Brain microvascular endothelial cell (primary cell): Measurements from ENCODE around the gene PTPRR.
A peak's percentile ranks its signal among the peaks of the same experiment; 100 is the strongest.

Experiments used
- DNase-seq: peaks from one replicate; pipeline ENCODE4 v3.0.0-alpha.2; 2020
- H3K27ac ChIP-seq: fragments of 250-450 bp; sonication (Bioruptor Pico); 2 replicates; pipeline ENCODE4 v1.5.1; 2020; ENCODE audit warnings: mild to moderate bottlenecking, moderate library complexity
- H3K27me3 ChIP-seq: fragments of 250-450 bp; sonication (Bioruptor Pico); replicated peaks from 2 replicates; pipeline ENCODE4 v1.5.1; 2020; ENCODE audit warnings: mild to moderate bottlenecking
- H3K36me3 ChIP-seq: fragments of 250-450 bp; sonication (Bioruptor Pico); replicated peaks from 2 replicates; pipeline ENCODE4 v1.5.1; 2020; ENCODE audit warnings: mild to moderate bottlenecking
- H3K4me3 ChIP-seq: 2 replicates; pipeline ENCODE4 v1.5.1; 2011; ENCODE audit warnings: low read depth, mild to moderate bottlenecking, control low read depth, low read length, moderate library complexity
- CTCF ChIP-seq: IDR thresholded peaks from 2 replicates; pipeline ENCODE4 v1.5.1; 2011; ENCODE audit warnings: low read depth, mild to moderate bottlenecking, moderate library complexity, low read length, control low read depth, inconsistent platforms; ENCODE audit errors: missing control alignments
- in situ Hi-C: cut with HindIII; loops from 2 replicates; pipeline ENCODE4 v1.10.0; 2017; ENCODE audit warnings: low sequenced_read_pairs, low pct_ligation_motif_present

PTPRR gene

GRCh38 chr12:70590549-70591226 lies 329.9 kb downstream of the PTPRR start:
- in situ Hi-C loops: loop anchor here (25.0 kb wide), 1 partner anchor 703 kb away; no protein-coding TSS in a partner anchor

GRCh38 chr12:70590051-70590450 lies 330.5 kb downstream of the PTPRR start:
- H3K36me3 ChIP-seq: peaks cover 2% of the 10 kb centered on the region
- H3K27ac ChIP-seq: no peak overlapping the region
- peak; percentile 96 for TF ChIP-seq CTCF
- no peaks in the 10 kb centered on the region for H3K27me3 ChIP-seq
- no peak overlapping the region for H3K4me3 ChIP-seq
- peak; percentile 87 for DNase-seq
- in situ Hi-C loops: loop anchor here (25.0 kb wide), 1 partner anchor 703 kb away; no protein-coding TSS in a partner anchor

More at GRCh38 chr12:70590549-70591226, 329.9 kb downstream of the PTPRR start:
- no peak overlapping the region for H3K27ac ChIP-seq
- H3K27me3 ChIP-seq: no peaks in the 10 kb centered on the region
- peaks cover 2% of the 10 kb centered on the region for H3K36me3 ChIP-seq
- no peak overlapping the region for H3K4me3 ChIP-seq
- no peak for DNase-seq
- TF ChIP-seq CTCF: no peak
